CD4-positive, alpha-beta T cell treated with Interleukin-6 at 100 ng/mL for 8 hours (primary cell): ENCODE results near the gene ZNF350.
A peak's percentile ranks its signal among the peaks of the same experiment; 100 is the strongest.
"Not testable (repeated sequence)": the region's sequence is repeated elsewhere in the genome, so short reads cannot be mapped to it uniquely, and the experiment has no call there.

Experiments
- DNase-seq: peaks from one replicate; pipeline ENCODE4 v3.0.0-alpha.2; 2020; ENCODE audit warnings: mixed read lengths, low spot score

The ZNF350 gene

DNA sequence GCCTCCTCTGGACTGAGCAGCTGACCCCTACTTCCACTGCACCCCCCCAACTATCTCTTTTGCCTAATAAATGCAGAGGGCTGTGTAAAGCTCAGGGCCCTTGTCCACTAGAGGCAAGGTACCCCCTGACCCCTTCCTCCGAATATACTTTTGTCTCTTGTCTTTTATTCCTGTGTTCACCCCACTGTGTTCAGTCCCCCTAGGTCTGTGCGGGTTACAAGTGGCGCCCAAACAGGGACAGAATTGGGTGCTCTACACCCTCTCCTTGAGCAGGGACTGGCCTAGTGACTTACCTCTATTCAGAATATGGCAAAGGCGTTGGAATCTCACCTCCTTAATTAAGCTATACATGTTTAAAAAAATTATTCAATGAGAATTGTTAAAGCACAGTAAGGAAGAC is 15.0 kb downstream of the ZNF350 start:
- DNase-seq, result no peak

- no peak for DNase-seq
Measured at GRCh38 chr19:51970718-51971117, 15.9 kb downstream of the ZNF350 start.

DNA sequence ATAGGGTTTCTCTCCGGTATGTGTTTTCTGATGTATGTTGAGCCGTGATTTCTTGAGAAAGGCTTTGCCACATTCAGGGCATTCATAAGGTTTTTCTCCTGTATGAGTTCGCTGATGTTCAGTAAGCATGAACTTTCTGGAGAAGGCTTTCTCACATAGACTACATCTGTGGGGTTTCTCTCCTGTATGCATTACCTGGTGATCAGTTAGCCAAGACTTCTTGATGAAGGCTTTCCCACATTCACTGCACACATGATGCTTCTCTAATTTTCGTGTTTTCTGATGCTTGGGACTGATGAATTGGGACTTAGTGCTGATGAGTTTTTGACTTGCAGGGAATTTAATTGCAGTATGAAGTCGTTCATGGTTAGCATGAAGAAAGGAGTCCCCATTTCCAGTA is 21.1 kb downstream of the ZNF350 start:
- DNase-seq, result no peak

DNA sequence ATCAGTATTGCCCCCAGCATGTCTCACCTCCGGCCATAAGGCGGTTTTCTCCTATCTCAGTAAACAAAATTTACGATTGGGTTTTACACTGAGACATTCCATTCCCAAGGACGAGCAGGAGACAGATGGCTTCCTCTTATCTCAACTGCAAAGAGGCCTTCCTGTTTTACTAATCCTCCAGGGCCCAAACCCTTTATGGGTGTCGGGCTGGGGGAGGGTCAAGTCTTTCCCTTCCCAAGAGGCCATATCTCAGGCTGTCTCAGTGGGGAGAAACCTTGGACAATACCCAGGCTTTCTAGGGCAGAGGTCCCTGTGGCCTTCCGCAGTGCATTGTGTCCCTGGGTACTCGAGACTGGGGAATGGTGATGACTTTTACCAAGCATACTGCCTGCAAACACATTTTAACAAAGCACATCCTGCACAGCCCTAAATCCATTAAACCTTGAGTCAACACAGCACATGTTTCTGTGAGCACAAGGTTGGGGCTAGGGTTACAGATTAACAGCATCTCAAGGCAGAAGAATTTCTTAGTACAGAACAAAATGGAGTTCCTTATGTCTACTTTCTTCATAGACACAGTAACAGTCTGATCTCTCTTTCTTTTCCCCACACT is 25.9 kb downstream of the ZNF350 start:
- DNase-seq, result not testable (repeated sequence)

DNA sequence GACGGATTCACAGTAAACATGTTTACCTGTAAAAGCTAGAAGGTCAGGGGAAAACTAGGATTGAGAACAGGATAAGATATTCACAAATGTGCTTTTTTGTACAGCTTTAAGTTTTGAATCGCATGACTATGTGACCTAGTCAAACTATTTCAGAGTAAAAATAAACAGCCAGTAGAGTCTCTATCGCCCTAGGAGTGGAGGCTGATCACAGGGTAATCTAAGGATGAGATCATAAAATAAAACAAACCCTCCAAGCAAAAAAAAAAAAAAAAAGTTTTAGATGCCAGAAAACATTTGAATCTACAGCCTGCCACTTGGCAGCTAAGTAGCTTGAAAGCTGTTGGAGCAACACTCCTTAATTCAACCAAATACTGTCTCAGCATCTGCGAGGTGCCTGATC is 26.8 kb downstream of the ZNF350 start:
- no peak for DNase-seq

GRCh38 chr19:51957846-51958245 is 28.8 kb downstream of the ZNF350 start:
- DNase-seq, result not testable (repeated sequence)

DNA sequence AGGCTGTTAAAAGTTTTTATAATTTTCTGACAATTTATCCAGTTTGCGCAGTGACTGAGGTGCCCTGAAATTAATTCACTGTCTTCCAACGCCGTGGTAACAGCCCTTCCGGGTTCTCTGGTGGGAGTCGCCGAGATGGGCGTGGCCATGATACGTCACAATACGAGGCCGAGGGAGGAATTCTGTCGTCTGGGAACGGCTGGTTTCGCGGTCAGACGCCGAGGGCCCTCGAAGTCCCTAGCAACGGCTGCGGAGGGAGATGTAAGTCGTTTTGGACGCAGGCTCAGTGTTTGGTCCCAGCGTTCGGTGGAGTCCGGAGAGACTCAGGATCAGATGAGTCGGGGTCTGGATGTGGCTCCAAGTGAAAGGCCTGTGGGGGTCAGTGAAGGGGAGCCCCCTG is 37.7 kb downstream of the ZNF350 start:
- DNase-seq, result no peak

GRCh38 chr19:51946602-51947001 is 40.0 kb downstream of the ZNF350 start:
- DNase-seq, result no peak

- no peak for DNase-seq
Measured at GRCh38 chr19:51944798-51945552, 41.7 kb downstream of the ZNF350 start.

GRCh38 chr19:51938936-51939335 is 47.7 kb downstream of the ZNF350 start:
- DNase-seq, result no peak

DNA sequence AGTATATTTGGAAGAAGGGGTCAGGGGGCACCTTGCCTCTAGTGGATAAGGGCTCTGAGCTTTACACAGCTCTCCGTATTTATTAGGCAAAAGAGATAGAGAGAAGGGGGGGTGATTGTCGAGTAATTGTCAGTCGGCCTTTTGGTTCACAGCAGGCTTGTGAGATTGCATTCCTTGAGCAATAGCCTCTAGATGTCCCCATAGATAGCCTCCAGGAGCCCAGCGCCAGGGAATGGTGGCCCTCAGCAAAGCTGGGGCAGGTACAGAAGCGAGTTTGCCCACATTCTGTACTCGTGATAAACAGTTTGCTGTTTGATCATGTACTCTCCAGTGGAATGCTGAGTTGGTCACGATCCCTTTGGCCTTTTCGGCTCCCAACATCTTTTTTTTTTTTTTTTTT is 54.7 kb downstream of the ZNF350 start:
- no peak for DNase-seq

DNA sequence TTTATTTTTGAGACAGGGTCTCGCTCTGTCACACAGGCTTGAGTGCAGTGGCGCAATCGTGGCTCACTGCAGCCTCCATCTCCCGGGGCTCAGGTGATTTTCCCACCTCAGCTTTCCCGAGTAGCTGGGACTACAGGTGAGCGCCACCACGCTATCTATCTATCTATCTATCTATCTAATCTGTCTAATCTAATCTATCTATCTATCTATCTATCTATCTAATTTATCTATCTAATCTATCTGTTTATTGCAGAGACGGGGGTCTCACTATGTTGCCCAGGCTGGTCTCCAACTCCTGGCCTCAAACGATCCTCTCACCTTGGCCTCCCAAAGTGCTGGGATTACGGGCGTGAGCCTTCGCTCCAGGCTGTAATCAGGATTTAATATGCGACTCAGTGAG is 58.8 kb downstream of the ZNF350 start:
- DNase-seq, result no peak

GRCh38 chr19:51926784-51927741 is 59.6 kb downstream of the ZNF350 start, which contains the start of gene ZNF613:
TSS of gene ZNF613 (plus strand) at chr19:51927472. CDS start at chr19:51936221, 8,749 bp downstream.
- peak; percentile 83 for DNase-seq

GRCh38 chr19:51926426-51926783 is 60.2 kb downstream of the ZNF350 start:
- DNase-seq, result no peak

DNA sequence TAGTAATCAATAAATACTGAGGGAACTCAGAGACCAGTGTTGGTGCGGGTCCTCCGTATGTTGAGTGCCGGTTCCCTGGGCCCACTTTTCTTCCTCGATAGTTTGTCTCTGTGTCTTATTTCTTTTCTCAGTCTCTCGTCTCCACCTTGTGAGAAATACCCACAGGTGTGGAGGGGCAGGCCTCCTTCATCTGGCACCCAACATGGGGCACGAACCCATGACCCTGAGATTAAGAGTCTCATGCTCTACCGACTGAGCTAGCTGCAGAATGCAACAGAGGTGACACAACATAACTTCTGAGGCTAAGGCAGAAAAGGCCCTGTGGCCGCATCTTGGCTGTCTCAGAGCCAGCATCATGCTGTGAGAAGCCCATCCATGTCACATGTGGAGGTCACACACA is 64.7 kb downstream of the ZNF350 start:
- no peak for DNase-seq

DNA sequence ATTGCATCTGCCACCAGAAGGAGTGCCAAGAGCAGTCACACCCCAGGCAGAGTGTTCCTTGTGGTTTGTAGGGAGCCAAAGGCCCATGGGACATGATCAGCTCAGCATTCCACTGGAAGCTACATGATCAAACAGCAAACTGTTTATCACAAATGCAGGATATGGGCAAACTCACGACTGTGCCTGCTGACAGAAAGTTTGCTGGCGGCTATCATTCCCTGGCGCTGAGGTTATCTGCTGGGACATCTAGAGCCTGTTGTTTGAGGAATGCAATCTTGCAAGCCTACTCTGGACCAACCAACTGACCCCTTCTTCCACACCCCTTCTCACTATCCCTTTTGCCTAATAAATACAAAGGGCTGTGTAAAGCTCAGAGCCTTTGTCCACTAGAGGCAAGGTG is 67.0 kb downstream of the ZNF350 start:
- no peak for DNase-seq

- no peak for DNase-seq
Measured at GRCh38 chr19:51916167-51916566, 70.5 kb downstream of the ZNF350 start.

GRCh38 chr19:51915324-51915867 is 71.2 kb downstream of the ZNF350 start:
- DNase-seq, result no peak
